ENCODE data around the gene HS2ST1. TPM values are rescaled to one million over a fixed set of nuclear protein-coding genes. Genes with fewer than 3 reads are reported as not detected.

The HS2ST1 gene
- total RNA-seq, 6 donors from 2014 or later: 8.4 to 20.3 (median 13.9) TPM

- TF ChIP-seq, protein P1, sequence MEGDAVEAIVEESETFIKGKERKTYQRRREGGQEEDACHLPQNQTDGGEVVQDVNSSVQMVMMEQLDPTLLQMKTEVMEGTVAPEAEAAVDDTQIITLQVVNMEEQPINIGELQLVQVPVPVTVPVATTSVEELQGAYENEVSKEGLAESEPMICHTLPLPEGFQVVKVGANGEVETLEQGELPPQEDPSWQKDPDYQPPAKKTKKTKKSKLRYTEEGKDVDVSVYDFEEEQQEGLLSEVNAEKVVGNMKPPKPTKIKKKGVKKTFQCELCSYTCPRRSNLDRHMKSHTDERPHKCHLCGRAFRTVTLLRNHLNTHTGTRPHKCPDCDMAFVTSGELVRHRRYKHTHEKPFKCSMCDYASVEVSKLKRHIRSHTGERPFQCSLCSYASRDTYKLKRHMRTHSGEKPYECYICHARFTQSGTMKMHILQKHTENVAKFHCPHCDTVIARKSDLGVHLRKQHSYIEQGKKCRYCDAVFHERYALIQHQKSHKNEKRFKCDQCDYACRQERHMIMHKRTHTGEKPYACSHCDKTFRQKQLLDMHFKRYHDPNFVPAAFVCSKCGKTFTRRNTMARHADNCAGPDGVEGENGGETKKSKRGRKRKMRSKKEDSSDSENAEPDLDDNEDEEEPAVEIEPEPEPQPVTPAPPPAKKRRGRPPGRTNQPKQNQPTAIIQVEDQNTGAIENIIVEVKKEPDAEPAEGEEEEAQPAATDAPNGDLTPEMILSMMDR (IDR thresholded peaks at IDR 0.05): no peak
- TF ChIP-seq POLR2A (IDR thresholded peaks at IDR 0.05) (no peak), EP300 (IDR thresholded peaks at IDR 0.05) (no peak), POLR2AphosphoS5 (IDR thresholded peaks at IDR 0.05) (no peak)
- Histone ChIP-seq H3K4me3 (no peak overlapping the region), H3K36me3 (no peaks in the 10 kb centered on the region), H3K9me3 (peaks cover 0 to 4% (median 2%) of the 10 kb centered on the region in 4 donors), H3K27ac (no peak overlapping the region), H3K27me3 (no peaks in the 10 kb centered on the region), H3K4me1 (no peaks in the 10 kb centered on the region)
- ATAC-seq (ENCODE audit: low FRiP score in 2 of 2) (no peak), DNase-seq (no peak)
- 85% methylated on average over 5 of the region's 5 CpGs for WGBS, 2 donors
Measured at GRCh38 chr1:87044840-87045239, 130.4 kb downstream of the HS2ST1 start.

- no peaks in the 10 kb centered on the region for H3K27me3 ChIP-seq
- no peak overlapping the region for H3K27ac ChIP-seq
- peaks cover 0 to 4% (median 2%) of the 10 kb centered on the region in 4 donors for H3K9me3 ChIP-seq
- no peak for TF ChIP-seq EP300 (IDR thresholded peaks at IDR 0.05)
- TF ChIP-seq, protein P1 (IDR thresholded peaks at IDR 0.05): no peak
- TF ChIP-seq POLR2A (IDR thresholded peaks at IDR 0.05): no peak
- no peak for TF ChIP-seq POLR2AphosphoS5 (IDR thresholded peaks at IDR 0.05)
- H3K36me3 ChIP-seq: no peaks in the 10 kb centered on the region
- DNase-seq: no peak
- no peaks in the 10 kb centered on the region for H3K4me1 ChIP-seq
- no peak overlapping the region for H3K4me3 ChIP-seq
- no peak for ATAC-seq (ENCODE audit: low FRiP score in 2 of 2)
- 57 to 71% methylated on average over 5 of the region's 5 CpGs for WGBS, 2 donors
Measured at GRCh38 chr1:87045761-87046304, 131.4 kb downstream of the HS2ST1 start.

DNA sequence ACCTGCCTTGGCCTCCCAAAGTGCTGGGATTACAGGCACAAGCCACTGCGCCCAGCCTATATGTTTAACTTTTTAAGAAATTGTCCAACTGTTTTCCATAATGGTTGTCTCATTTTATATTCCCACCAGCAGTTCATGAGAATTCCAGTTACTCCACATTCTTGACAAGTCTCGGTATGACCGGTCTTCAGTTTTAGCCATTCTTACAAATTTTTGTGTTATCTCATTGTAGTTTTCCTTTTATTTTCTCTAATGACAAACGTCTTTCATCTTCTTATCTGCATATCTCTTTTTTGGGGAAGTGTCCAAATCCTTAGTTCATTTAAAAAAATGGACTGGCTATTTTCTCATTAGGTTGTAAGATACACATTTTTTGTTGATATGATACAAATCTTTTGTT lies 132.5 kb downstream of the HS2ST1 start:
- DNase-seq (no peak), ATAC-seq (ENCODE audit: low FRiP score in 2 of 2) (no peak)
- H3K27me3 ChIP-seq: no peaks in the 10 kb centered on the region
- 63 to 71% methylated on average over 4 of the region's 4 CpGs for WGBS, 2 donors
- H3K4me3 ChIP-seq: no peak overlapping the region
- TF ChIP-seq, protein P1 (IDR thresholded peaks at IDR 0.05): no peak
- TF ChIP-seq EP300 (IDR thresholded peaks at IDR 0.05) (no peak), POLR2A (IDR thresholded peaks at IDR 0.05) (no peak), POLR2AphosphoS5 (IDR thresholded peaks at IDR 0.05) (no peak)
- H3K9me3 ChIP-seq: peaks cover 0 to 4% (median 2%) of the 10 kb centered on the region in 4 donors
- H3K4me1 ChIP-seq: no peaks in the 10 kb centered on the region
- H3K27ac ChIP-seq: no peak overlapping the region
- H3K36me3 ChIP-seq: no peaks in the 10 kb centered on the region

GRCh38 chr1:87048237-87048636 lies 133.8 kb downstream of the HS2ST1 start:
- TF ChIP-seq POLR2A (IDR thresholded peaks at IDR 0.05) (no peak), POLR2AphosphoS5 (IDR thresholded peaks at IDR 0.05) (no peak), EP300 (IDR thresholded peaks at IDR 0.05) (no peak)
- TF ChIP-seq, protein P1 (IDR thresholded peaks at IDR 0.05): no peak
- no peak for DNase-seq
- WGBS, 2 donors: 96 to 98% methylated on average over 3 of the region's 3 CpGs

GRCh38 chr1:87051965-87052364 lies 137.5 kb downstream of the HS2ST1 start:
- no peaks in the 10 kb centered on the region for H3K4me1 ChIP-seq
- no peak overlapping the region for H3K27ac ChIP-seq
- peaks cover 0 to 4% (median 2%) of the 10 kb centered on the region in 4 donors for H3K9me3 ChIP-seq
- DNase-seq: no peak
- ATAC-seq (ENCODE audit: low FRiP score in 2 of 2): no peak
- H3K4me3 ChIP-seq: no peak overlapping the region
- H3K36me3 ChIP-seq: no peaks in the 10 kb centered on the region
- WGBS, 2 donors: 96 to 99% methylated on average over 5 of the region's 5 CpGs
- TF ChIP-seq POLR2AphosphoS5 (IDR thresholded peaks at IDR 0.05): no peak
- TF ChIP-seq, protein P1 (IDR thresholded peaks at IDR 0.05): no peak
- no peak for TF ChIP-seq POLR2A (IDR thresholded peaks at IDR 0.05)
- TF ChIP-seq EP300 (IDR thresholded peaks at IDR 0.05): no peak
- H3K27me3 ChIP-seq: no peaks in the 10 kb centered on the region

More at GRCh38 chr1:87048237-87048636, 133.8 kb downstream of the HS2ST1 start:
- no peaks in the 10 kb centered on the region for H3K27me3 ChIP-seq
- no peak for ATAC-seq (ENCODE audit: low FRiP score in 2 of 2)
- peaks cover 0 to 4% (median 2%) of the 10 kb centered on the region in 4 donors for H3K9me3 ChIP-seq
- no peaks in the 10 kb centered on the region for H3K36me3 ChIP-seq
- H3K4me3 ChIP-seq: no peak overlapping the region
- H3K4me1 ChIP-seq: no peaks in the 10 kb centered on the region
- no peak overlapping the region for H3K27ac ChIP-seq

All from upper lobe of left lung (tissue), 6 donors.